Endodermal cell (in vitro differentiated cells): ENCODE data around the gene SPOP. TPM values are rescaled to one million over a fixed set of nuclear protein-coding genes. Genes with fewer than 3 reads are reported as not detected.

Source experiments
- DNase-seq: peaks from one replicate; pipeline ENCODE4 v3.0.0-alpha.2; 2017
- H3K27ac ChIP-seq: 2 replicates; pipeline ENCODE4 v1.5.1; 2013; ENCODE audit warnings: mild to moderate bottlenecking, low read depth, low read length, moderate library complexity
- H3K27me3 ChIP-seq: 2 replicates; pipeline ENCODE4 v1.6.1; 2013; ENCODE audit warnings: mild to moderate bottlenecking, low read length, moderate library complexity; ENCODE audit not compliant: insufficient read depth, control insufficient read depth, poor library complexity, severe bottlenecking
- H3K36me3 ChIP-seq: 2 replicates; pipeline ENCODE4 v1.7.0; 2013; ENCODE audit warnings: mild to moderate bottlenecking, low read length, moderate library complexity; ENCODE audit not compliant: control insufficient read depth, insufficient read depth
- H3K4me1 ChIP-seq: one replicate; pipeline ENCODE4 v1.7.0; 2013; ENCODE audit warnings: low read length; ENCODE audit not compliant: control insufficient read depth, insufficient read depth
- H3K4me3 ChIP-seq: 2 replicates; pipeline ENCODE4 v1.5.1; 2013; ENCODE audit warnings: mild to moderate bottlenecking, low read length, moderate library complexity
- H3K9ac ChIP-seq: 2 replicates; pipeline ENCODE4 v1.6.1; 2013; ENCODE audit warnings: mild to moderate bottlenecking, low read length, moderate library complexity; ENCODE audit not compliant: poor library complexity, severe bottlenecking; ENCODE audit errors: extremely low read depth
- H3K9me3 ChIP-seq: 2 replicates; pipeline ENCODE4 v1.6.1; 2013; ENCODE audit warnings: mild to moderate bottlenecking, low read length, moderate library complexity; ENCODE audit not compliant: control insufficient read depth
- H3K27ac Mint-ChIP-seq: 2 replicates; pipeline ENCODE4 v1.8.0; 2020; ENCODE audit warnings: mixed read lengths
- H3K27me3 Mint-ChIP-seq: 2 replicates; pipeline ENCODE4 v1.8.0; 2021; ENCODE audit warnings: mild to moderate bottlenecking, mixed read lengths; ENCODE audit not compliant: insufficient read depth
- H3K36me3 Mint-ChIP-seq: 2 replicates; pipeline ENCODE4 v1.8.0; 2020; ENCODE audit warnings: low read depth, mixed read lengths
- H3K4me1 Mint-ChIP-seq: 2 replicates; pipeline ENCODE4 v1.8.0; 2020; ENCODE audit warnings: mixed read lengths
- H3K4me3 Mint-ChIP-seq: 2 replicates; pipeline ENCODE4 v1.8.0; 2020; ENCODE audit warnings: mild to moderate bottlenecking, moderate library complexity, mixed read lengths
- H3K9me3 Mint-ChIP-seq: 2 replicates; pipeline ENCODE4 v1.8.0; 2020; ENCODE audit warnings: mild to moderate bottlenecking, mixed read lengths
- WGBS, 2 experiments: methylation state at CpG; one replicate each; pipeline versions ENCODE4 v1.1.5 to v1.1.7; 2013; ENCODE audit warnings: missing lambda C conversion rate in 2 of 2, mixed read lengths in 1 of 2; ENCODE audit not compliant: insufficient coverage in 1 of 2, insufficient read length in 1 of 2; 5-methylcytosine and 5-hydroxymethylcytosine counted together
- total RNA-seq, 2 donors: library from RNA; stranded (reverse); fragmentation: NEBNext Ultra II Directional in 1 of 2; extraction: Animal tissue kit (Norgen Biotek cat#: 25700) in 1 of 2; gene quantifications; 2 replicates in 1 of 2; 3 replicates in 1 of 2; pipeline ENCODE4 v1.2.1, GENCODE V29; 2021
- TF ChIP-seq, protein P1 (sequence below): fragments of 200-600 bp; sonication (generic); conservative IDR thresholded peaks from 2 replicates; pipeline ENCODE4 v1.5.0; 2021; ENCODE audit warnings: antibody characterized with exemption, mild to moderate bottlenecking

Gene SPOP
- total RNA-seq, 2 donors from 2014 or later = 39.9 to 41.3 TPM

- Histone ChIP-seq H3K27me3 (peaks cover 13% of the 10 kb centered on the region), H3K27ac (no peak overlapping the region), H3K4me1 (no peaks in the 10 kb centered on the region), H3K9ac (no peak overlapping the region), H3K36me3 (no peaks in the 10 kb centered on the region), H3K9me3 (no peaks in the 10 kb centered on the region), H3K4me3 (no peak overlapping the region)
- H3K9me3 Mint-ChIP-seq = no peaks in the 10 kb centered on the region
- no peaks in the 10 kb centered on the region for H3K36me3 Mint-ChIP-seq
- DNase-seq = no peak
- no peak overlapping the region for H3K27ac Mint-ChIP-seq
- peaks cover 20% of the 10 kb centered on the region for H3K27me3 Mint-ChIP-seq
- TF ChIP-seq, protein P1, sequence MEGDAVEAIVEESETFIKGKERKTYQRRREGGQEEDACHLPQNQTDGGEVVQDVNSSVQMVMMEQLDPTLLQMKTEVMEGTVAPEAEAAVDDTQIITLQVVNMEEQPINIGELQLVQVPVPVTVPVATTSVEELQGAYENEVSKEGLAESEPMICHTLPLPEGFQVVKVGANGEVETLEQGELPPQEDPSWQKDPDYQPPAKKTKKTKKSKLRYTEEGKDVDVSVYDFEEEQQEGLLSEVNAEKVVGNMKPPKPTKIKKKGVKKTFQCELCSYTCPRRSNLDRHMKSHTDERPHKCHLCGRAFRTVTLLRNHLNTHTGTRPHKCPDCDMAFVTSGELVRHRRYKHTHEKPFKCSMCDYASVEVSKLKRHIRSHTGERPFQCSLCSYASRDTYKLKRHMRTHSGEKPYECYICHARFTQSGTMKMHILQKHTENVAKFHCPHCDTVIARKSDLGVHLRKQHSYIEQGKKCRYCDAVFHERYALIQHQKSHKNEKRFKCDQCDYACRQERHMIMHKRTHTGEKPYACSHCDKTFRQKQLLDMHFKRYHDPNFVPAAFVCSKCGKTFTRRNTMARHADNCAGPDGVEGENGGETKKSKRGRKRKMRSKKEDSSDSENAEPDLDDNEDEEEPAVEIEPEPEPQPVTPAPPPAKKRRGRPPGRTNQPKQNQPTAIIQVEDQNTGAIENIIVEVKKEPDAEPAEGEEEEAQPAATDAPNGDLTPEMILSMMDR = no peak
- H3K4me1 Mint-ChIP-seq = no peaks in the 10 kb centered on the region
- 93% methylated on average over 7 to 12 of the region's 12 CpGs for WGBS, 2 experiments
- no peak overlapping the region for H3K4me3 Mint-ChIP-seq
These were observed 95.7 kb downstream of the SPOP start for GRCh38 chr17:49582055-49582722.

- Histone ChIP-seq H3K9ac (no peak overlapping the region), H3K27me3 (peaks cover 17% of the 10 kb centered on the region), H3K4me1 (no peaks in the 10 kb centered on the region), H3K27ac (no peak overlapping the region), H3K4me3 (no peak overlapping the region), H3K9me3 (no peaks in the 10 kb centered on the region), H3K36me3 (no peaks in the 10 kb centered on the region)
- H3K27ac Mint-ChIP-seq = no peak overlapping the region
- H3K9me3 Mint-ChIP-seq = no peaks in the 10 kb centered on the region
- H3K4me3 Mint-ChIP-seq = no peak overlapping the region
- H3K4me1 Mint-ChIP-seq = no peaks in the 10 kb centered on the region
- DNase-seq = no peak
- TF ChIP-seq, protein P1 = no peak
- 78 to 87% methylated on average over 3 to 6 of the region's 6 CpGs for WGBS, 2 experiments
- H3K36me3 Mint-ChIP-seq = no peaks in the 10 kb centered on the region
- peaks cover 23% of the 10 kb centered on the region for H3K27me3 Mint-ChIP-seq
These were observed 96.3 kb downstream of the SPOP start for GRCh38 chr17:49581648-49581998.

GRCh38 chr17:49580981-49581647, 96.8 kb downstream of the SPOP start:
- WGBS, 2 experiments = 89 to 90% methylated on average over 10 to 12 of the region's 12 CpGs
- no peak overlapping the region for H3K4me3 Mint-ChIP-seq
- no peaks in the 10 kb centered on the region for H3K36me3 ChIP-seq
- peak; percentile 52 for DNase-seq
- H3K4me3 ChIP-seq = no peak overlapping the region
- H3K27me3 ChIP-seq = peaks cover 17% of the 10 kb centered on the region
- H3K4me1 ChIP-seq = no peaks in the 10 kb centered on the region
- H3K27me3 Mint-ChIP-seq = peaks cover 23% of the 10 kb centered on the region
- no peak overlapping the region for H3K27ac Mint-ChIP-seq
- H3K4me1 Mint-ChIP-seq = no peaks in the 10 kb centered on the region
- H3K9me3 ChIP-seq = no peaks in the 10 kb centered on the region
- H3K9ac ChIP-seq = no peak overlapping the region
- H3K9me3 Mint-ChIP-seq = no peaks in the 10 kb centered on the region
- no peak overlapping the region for H3K27ac ChIP-seq
- H3K36me3 Mint-ChIP-seq = no peaks in the 10 kb centered on the region
- TF ChIP-seq, protein P1 = no peak
